H9 (cell line): ENCODE data around the gene HIGD2A. TPM values are rescaled to one million over a fixed set of nuclear protein-coding genes. Genes with fewer than 3 reads are reported as not detected.

Experiments used
- DNase-seq: peaks from one replicate; pipeline ENCODE4 v3.0.0-alpha.2; 2017
- H2AFZ ChIP-seq: one replicate; pipeline ENCODE4 v1.6.1; 2013; ENCODE audit warnings: mild to moderate bottlenecking, low read length, control low read depth, moderate library complexity
- H2AK5ac ChIP-seq: 2 replicates; pipeline ENCODE4 v1.6.1; 2013; ENCODE audit warnings: low read length, control low read depth, mixed read lengths; ENCODE audit not compliant: insufficient read length
- H2BK120ac ChIP-seq: one replicate; pipeline ENCODE4 v1.6.1; 2013; ENCODE audit warnings: low read depth, mild to moderate bottlenecking, low read length, control low read depth, inconsistent platforms; ENCODE audit not compliant: poor library complexity, severe bottlenecking
- H2BK12ac ChIP-seq: 2 replicates; pipeline ENCODE4 v1.6.1; 2013; ENCODE audit warnings: low read length, control low read depth, mixed read lengths, low read depth; ENCODE audit not compliant: insufficient read length
- H2BK15ac ChIP-seq: 2 replicates; pipeline ENCODE4 v1.6.1; 2013; ENCODE audit warnings: low read depth, low read length, control low read depth
- H2BK20ac ChIP-seq: one replicate; pipeline ENCODE4 v1.6.1; 2013; ENCODE audit warnings: low read depth, mild to moderate bottlenecking, low read length, control low read depth, inconsistent platforms; ENCODE audit not compliant: poor library complexity, severe bottlenecking
- H2BK5ac ChIP-seq: 2 replicates; pipeline ENCODE4 v1.6.1; 2013; ENCODE audit warnings: low read length, control low read depth, mixed read lengths; ENCODE audit not compliant: insufficient read length
- H3K14ac ChIP-seq: 2 replicates; pipeline ENCODE4 v1.6.1; 2013; ENCODE audit warnings: low read length, control low read depth; ENCODE audit not compliant: insufficient read depth
- H3K18ac ChIP-seq: 2 replicates; pipeline ENCODE4 v1.6.1; 2013; ENCODE audit warnings: low read depth, mild to moderate bottlenecking, mixed read lengths, low read length, control low read depth; ENCODE audit not compliant: insufficient read length
- H3K23ac ChIP-seq: 2 replicates; pipeline ENCODE4 v1.6.1; 2013; ENCODE audit warnings: low read length, control low read depth, mixed read lengths, low read depth; ENCODE audit not compliant: insufficient read length
- H3K23me2 ChIP-seq: 2 replicates; pipeline ENCODE4 v1.6.1; 2013; ENCODE audit warnings: low read depth, mild to moderate bottlenecking, mixed read lengths, low read length, control low read depth; ENCODE audit not compliant: insufficient read length, poor library complexity, severe bottlenecking
- H3K27ac ChIP-seq: 2 replicates; pipeline ENCODE4 v1.5.1; 2013; ENCODE audit warnings: low read length, control low read depth, mixed read lengths, low read depth; ENCODE audit not compliant: insufficient read length
- H3K27me3 ChIP-seq: 2 replicates; pipeline ENCODE4 v1.6.1; 2013; ENCODE audit warnings: low read length, control low read depth, inconsistent platforms; ENCODE audit not compliant: insufficient read depth
- H3K4ac ChIP-seq: 2 replicates; pipeline ENCODE4 v1.6.1; 2013; ENCODE audit warnings: low read depth, mild to moderate bottlenecking, control low read depth, inconsistent platforms, low read length, moderate library complexity
- H3K4me1 ChIP-seq: 2 replicates; pipeline ENCODE4 v1.6.1; 2013; ENCODE audit warnings: low read length, control low read depth, inconsistent platforms; ENCODE audit not compliant: insufficient read depth
- H3K4me2 ChIP-seq: 2 replicates; pipeline ENCODE4 v1.6.1; 2013; ENCODE audit warnings: low read length, control low read depth, mixed read lengths; ENCODE audit not compliant: insufficient read length, insufficient read depth
- H3K56ac ChIP-seq: 2 replicates; pipeline ENCODE4 v1.6.1; 2013; ENCODE audit warnings: low read depth, mild to moderate bottlenecking, mixed read lengths, low read length, control low read depth; ENCODE audit not compliant: insufficient read length
- H3K79me1 ChIP-seq: 2 replicates; pipeline ENCODE4 v1.6.1; 2013; ENCODE audit warnings: low read depth, mild to moderate bottlenecking, moderate library complexity, low read length, control low read depth, inconsistent platforms; ENCODE audit not compliant: insufficient read depth, poor library complexity, severe bottlenecking
- H3K79me2 ChIP-seq: 2 replicates; pipeline ENCODE4 v1.6.1; 2013; ENCODE audit warnings: low read length, control low read depth, inconsistent platforms; ENCODE audit not compliant: insufficient read depth
- H3K9ac ChIP-seq: 2 replicates; pipeline ENCODE4 v1.6.1; 2013; ENCODE audit warnings: low read length, control low read depth, mixed read lengths; ENCODE audit not compliant: insufficient read length; ENCODE audit errors: extremely low read depth
- H3K9me3 ChIP-seq: one replicate; pipeline ENCODE4 v1.6.1; 2013; ENCODE audit warnings: low read depth, low read length, inconsistent platforms; ENCODE audit not compliant: control insufficient read depth
- H3T11ph ChIP-seq: one replicate; pipeline ENCODE4 v1.6.1; 2013; ENCODE audit warnings: mild to moderate bottlenecking, low read length, control low read depth, inconsistent platforms
- H4K20me1 ChIP-seq: one replicate; pipeline ENCODE4 v1.6.1; 2013; ENCODE audit not compliant: control insufficient read depth, insufficient read length, insufficient read depth
- H4K5ac ChIP-seq: 2 replicates; pipeline ENCODE4 v1.6.1; 2013; ENCODE audit warnings: low read depth, mild to moderate bottlenecking, mixed read lengths, low read length, control low read depth; ENCODE audit not compliant: insufficient read length
- H4K8ac ChIP-seq: replicated peaks from 2 replicates; pipeline ENCODE4 v1.6.1; 2013; ENCODE audit warnings: low read length, control low read depth, mixed read lengths, low read depth; ENCODE audit not compliant: insufficient read length
- H4K91ac ChIP-seq: 2 replicates; pipeline ENCODE4 v1.6.1; 2013; ENCODE audit warnings: low read depth, mild to moderate bottlenecking, moderate library complexity, mixed read lengths, low read length, control low read depth; ENCODE audit not compliant: insufficient read length
- H3K27ac Mint-ChIP-seq, 3 experiments: 2 replicates in 2 of 3; 3 replicates in 1 of 3; pipeline ENCODE4 v1.8.0; 2020 to 2021; ENCODE audit warnings: mixed read lengths in 3 of 3, mild to moderate bottlenecking in 1 of 3, moderate library complexity in 1 of 3
- H3K27me3 Mint-ChIP-seq: 2 replicates; pipeline ENCODE4 v1.8.0; 2021; ENCODE audit warnings: low read depth, mild to moderate bottlenecking, moderate library complexity, mixed read lengths
- H3K36me3 Mint-ChIP-seq, 3 experiments: 2 replicates in 2 of 3; 3 replicates in 1 of 3; pipeline ENCODE4 v1.8.0; 2020 to 2021; ENCODE audit warnings: low read depth in 3 of 3, mixed read lengths in 3 of 3; ENCODE audit not compliant: insufficient read depth in 1 of 3
- H3K4me1 Mint-ChIP-seq, 2 experiments: 2 replicates each; pipeline ENCODE4 v1.8.0; 2020; ENCODE audit warnings: mixed read lengths in 2 of 2
- H3K4me3 Mint-ChIP-seq, 2 experiments: 2 replicates in 1 of 2; 3 replicates in 1 of 2; pipeline ENCODE4 v1.8.0; 2020 to 2021; ENCODE audit warnings: mild to moderate bottlenecking in 2 of 2, mixed read lengths in 2 of 2, moderate library complexity in 1 of 2
- H3K9me3 Mint-ChIP-seq, 2 experiments: 2 replicates in 1 of 2; 3 replicates in 1 of 2; pipeline ENCODE4 v1.8.0; 2020; ENCODE audit warnings: mild to moderate bottlenecking in 2 of 2, mixed read lengths in 2 of 2, moderate library complexity in 1 of 2
- WGBS: extraction: QIAGEN DNeasy Blood & Tissue Kit; methylation state at CpG from one replicate; pipeline ENCODE4 v1.1.7; 2013; ENCODE audit warnings: missing lambda C conversion rate, low lambda C conversion rate, mixed read lengths; ENCODE audit not compliant: insufficient read length; ENCODE audit errors: extremely low coverage; 5-methylcytosine and 5-hydroxymethylcytosine counted together
- total RNA-seq: library from RNA; stranded (reverse); gene quantifications from 2 replicates; pipeline ENCODE4 v1.2.1, GENCODE V29; 2021
- TF ChIP-seq, protein P1 (sequence below): fragments of 200-600 bp; sonication (generic); conservative IDR thresholded peaks from 3 replicates; pipeline ENCODE4 v1.8.0; 2021; ENCODE audit warnings: antibody characterized with exemption, mild to moderate bottlenecking

HIGD2A gene
- total RNA-seq, 1 experiment from 2014 or later, result 92.3 TPM

DNA sequence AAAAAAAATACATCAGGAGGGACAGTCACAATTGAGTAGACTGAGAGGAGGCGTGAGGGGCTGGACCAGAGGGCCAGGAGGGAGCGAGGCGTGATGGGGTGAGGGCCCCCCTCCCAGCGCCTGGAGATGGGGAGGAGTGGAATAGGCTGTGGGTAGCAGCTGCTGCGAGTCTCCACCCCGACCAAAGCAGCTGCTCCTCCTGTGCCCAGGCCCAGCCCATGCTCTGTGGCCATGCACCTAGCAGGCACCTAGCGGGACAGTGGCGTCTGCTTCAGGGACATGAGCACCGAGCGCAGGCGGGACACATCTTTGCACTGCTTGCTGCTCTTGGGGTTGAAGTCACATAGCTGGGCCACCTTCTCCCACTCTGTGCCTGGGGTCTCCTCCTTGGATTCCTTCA lies 4.0 kb downstream of the HIGD2A start:
- Mint-ChIP-seq H3K36me3 (peaks cover 0 to 14% (median 5%) of the 10 kb centered on the region in 3 experiments; a peak in 4 of 7 replicates), H3K27ac (no peak overlapping the region), H3K9me3 (peaks cover 0 to 3% of the 10 kb centered on the region in 2 experiments; a peak in 1 of 5 replicates), H3K4me1 (peaks cover 3% of the 10 kb centered on the region in 2 experiments), H3K27me3 (no peaks in the 10 kb centered on the region), H3K4me3 (no peak overlapping the region; a peak in 1 of 5 replicates)
- Histone ChIP-seq H4K8ac (no peak overlapping the region), H2BK15ac (no peak overlapping the region), H3K4me2 (no peak overlapping the region), H2AFZ (no peak overlapping the region), H4K20me1 (no peaks in the 10 kb centered on the region), H3K79me2 (peaks cover 2% of the 10 kb centered on the region; the same call in 1 of the 2 replicates), H3K9me3 (no peaks in the 10 kb centered on the region), H3K27ac (no peak overlapping the region), H3K9ac (no peak overlapping the region), H3K18ac (no peak overlapping the region), H3K14ac (no peak overlapping the region), H3K23me2 (peaks cover 7% of the 10 kb centered on the region), H3T11ph (no peak overlapping the region), H2AK5ac (no peak overlapping the region), H2BK5ac (no peak overlapping the region), H3K23ac (no peak overlapping the region), H4K5ac (no peak overlapping the region), H2BK12ac (no peak overlapping the region), H3K79me1 (no peaks in the 10 kb centered on the region), H2BK120ac (no peak overlapping the region), H4K91ac (no peak overlapping the region), H3K4me1 (no peaks in the 10 kb centered on the region), H3K27me3 (no peaks in the 10 kb centered on the region), H2BK20ac (no peak overlapping the region), H3K4ac (no peak overlapping the region), H3K56ac (no peak overlapping the region)
- TF ChIP-seq, protein P1, sequence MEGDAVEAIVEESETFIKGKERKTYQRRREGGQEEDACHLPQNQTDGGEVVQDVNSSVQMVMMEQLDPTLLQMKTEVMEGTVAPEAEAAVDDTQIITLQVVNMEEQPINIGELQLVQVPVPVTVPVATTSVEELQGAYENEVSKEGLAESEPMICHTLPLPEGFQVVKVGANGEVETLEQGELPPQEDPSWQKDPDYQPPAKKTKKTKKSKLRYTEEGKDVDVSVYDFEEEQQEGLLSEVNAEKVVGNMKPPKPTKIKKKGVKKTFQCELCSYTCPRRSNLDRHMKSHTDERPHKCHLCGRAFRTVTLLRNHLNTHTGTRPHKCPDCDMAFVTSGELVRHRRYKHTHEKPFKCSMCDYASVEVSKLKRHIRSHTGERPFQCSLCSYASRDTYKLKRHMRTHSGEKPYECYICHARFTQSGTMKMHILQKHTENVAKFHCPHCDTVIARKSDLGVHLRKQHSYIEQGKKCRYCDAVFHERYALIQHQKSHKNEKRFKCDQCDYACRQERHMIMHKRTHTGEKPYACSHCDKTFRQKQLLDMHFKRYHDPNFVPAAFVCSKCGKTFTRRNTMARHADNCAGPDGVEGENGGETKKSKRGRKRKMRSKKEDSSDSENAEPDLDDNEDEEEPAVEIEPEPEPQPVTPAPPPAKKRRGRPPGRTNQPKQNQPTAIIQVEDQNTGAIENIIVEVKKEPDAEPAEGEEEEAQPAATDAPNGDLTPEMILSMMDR, result no peak
- WGBS, result no CpG with 5 or more reads among the region's 11 CpGs
- DNase-seq, result no peak
